GM18517 (cell line): ENCODE measurements around the gene HOXB6.

ENCODE experiments used
- ATAC-seq: cut with Tn5 transposase; IDR thresholded peaks from one replicate; pipeline ENCODE4 v1.9.1; 2021; ENCODE audit warnings: mild to moderate bottlenecking, moderate library complexity; ENCODE audit not compliant: unreplicated experiment

Gene HOXB6

GRCh38 chr17:48636177-48637018 is 31.6 kb upstream of the HOXB6 start:
- no peak for ATAC-seq

- no peak for ATAC-seq
Observed at GRCh38 chr17:48634493-48635208, 29.9 kb upstream of the HOXB6 start.

- no peak for ATAC-seq
Observed at GRCh38 chr17:48633266-48633677, 28.5 kb upstream of the HOXB6 start.

GRCh38 chr17:48632579-48633265 is 27.9 kb upstream of the HOXB6 start:
- ATAC-seq = no peak

GRCh38 chr17:48631693-48632578 is 27.1 kb upstream of the HOXB6 start:
- no peak for ATAC-seq

- no peak for ATAC-seq
Observed at GRCh38 chr17:48630925-48631692, 26.3 kb upstream of the HOXB6 start.

- ATAC-seq = no peak
Observed at GRCh38 chr17:48630009-48630924, 25.5 kb upstream of the HOXB6 start.

GRCh38 chr17:48629411-48629759 is 24.6 kb upstream of the HOXB6 start:
- ATAC-seq = no peak

GRCh38 chr17:48628649-48629410 is 24.0 kb upstream of the HOXB6 start:
- ATAC-seq = no peak

GRCh38 chr17:48627623-48628521 is 23.1 kb upstream of the HOXB6 start:
- ATAC-seq = no peak

GRCh38 chr17:48627118-48627597 is 22.4 kb upstream of the HOXB6 start:
- no peak for ATAC-seq

- no peak for ATAC-seq
Observed at GRCh38 chr17:48626245-48627117, 21.7 kb upstream of the HOXB6 start, which contains the start of gene HOXB9. HOXB9 (minus strand) TSS chr17:48626358; CDS start chr17:48626269, 89 bp downstream.

- no peak for ATAC-seq
Observed at GRCh38 chr17:48625495-48626244, 20.9 kb upstream of the HOXB6 start.

GRCh38 chr17:48624544-48625494 is 20.0 kb upstream of the HOXB6 start:
- ATAC-seq = no peak
